Activated CD4-positive, CD25-positive, alpha-beta regulatory T cell (primary cell): Measurements from ENCODE around the gene SYT5.
"Not testable (repeated sequence)": the region's sequence is repeated elsewhere in the genome, so short reads cannot be mapped to it uniquely, and the experiment has no call there.

Experiments
- DNase-seq, 4 experiments: peaks; one replicate each; lab custom pipeline; 2025; lab: John Stamatoyannopoulos, UW

SYT5 gene

GRCh38 chr19:55208880-55209692 lies 29.0 kb upstream of the SYT5 start, which contains the start of gene PTPRH:
PTPRH (minus strand) TSS chr19:55209501; CDS start chr19:55209433, 68 bp downstream.
- peak in 3 of 4 experiments; percentile 25 to 42 (median 38) for DNase-seq

GRCh38 chr19:55206664-55207500 lies 26.8 kb upstream of the SYT5 start:
- DNase-seq = no peak

- DNase-seq = not testable (repeated sequence)
Observed at GRCh38 chr19:55202199-55202598, 22.1 kb upstream of the SYT5 start.

- DNase-seq = no peak
Observed at GRCh38 chr19:55199620-55200204, 19.6 kb upstream of the SYT5 start.

- no peak for DNase-seq
Observed at GRCh38 chr19:55198651-55199050, 18.6 kb upstream of the SYT5 start.

GRCh38 chr19:55197528-55197927 lies 17.4 kb upstream of the SYT5 start:
- no peak for DNase-seq

- DNase-seq = no peak
Observed at GRCh38 chr19:55196803-55197202, 16.7 kb upstream of the SYT5 start.

DNA sequence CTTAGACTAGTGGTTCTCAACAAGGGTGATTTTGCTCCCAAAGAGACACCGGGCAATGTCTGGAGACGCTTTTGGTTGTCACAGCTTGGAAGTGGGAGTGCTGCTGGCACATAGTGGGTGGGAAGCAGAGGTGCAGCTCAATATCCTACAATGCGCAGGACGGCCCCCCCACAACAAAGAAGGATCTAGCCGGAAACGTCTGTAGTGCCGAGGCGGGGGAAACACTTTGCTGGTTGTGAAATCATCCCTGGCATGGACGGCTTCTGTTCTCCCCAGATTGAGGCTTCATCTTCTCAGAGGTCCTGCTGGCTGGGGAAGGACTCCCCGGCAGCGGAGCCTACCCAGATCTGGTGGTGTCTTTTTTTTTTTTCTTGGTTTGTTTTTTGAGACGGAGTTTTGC lies 13.4 kb upstream of the SYT5 start:
- DNase-seq = no peak

DNA sequence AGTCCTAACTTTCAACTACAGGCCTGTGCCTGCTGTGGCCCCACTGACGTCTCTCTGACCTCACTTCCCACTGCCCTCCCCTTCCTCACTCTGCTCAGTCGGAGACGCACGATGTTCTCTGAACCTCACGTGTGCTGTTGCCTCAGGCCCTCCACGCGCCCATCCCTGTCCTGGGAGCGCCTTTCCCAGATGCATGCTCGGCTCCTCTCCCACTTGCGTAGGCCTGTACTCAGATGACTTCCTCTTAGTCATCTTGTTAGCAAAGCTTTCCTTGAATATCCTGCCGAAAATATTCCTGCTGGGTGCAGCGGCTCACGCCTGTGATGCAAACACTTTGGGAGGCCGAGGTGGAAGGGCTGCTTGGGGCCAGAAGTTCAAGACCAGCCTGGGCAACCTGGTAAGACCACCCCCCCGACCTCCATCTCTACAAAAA lies 9.3 kb upstream of the SYT5 start:
- no peak for DNase-seq

GRCh38 chr19:55188625-55189024 lies 8.5 kb upstream of the SYT5 start:
- DNase-seq = no peak

GRCh38 chr19:55186080-55186479 lies 6.0 kb upstream of the SYT5 start:
- DNase-seq = no peak

DNA sequence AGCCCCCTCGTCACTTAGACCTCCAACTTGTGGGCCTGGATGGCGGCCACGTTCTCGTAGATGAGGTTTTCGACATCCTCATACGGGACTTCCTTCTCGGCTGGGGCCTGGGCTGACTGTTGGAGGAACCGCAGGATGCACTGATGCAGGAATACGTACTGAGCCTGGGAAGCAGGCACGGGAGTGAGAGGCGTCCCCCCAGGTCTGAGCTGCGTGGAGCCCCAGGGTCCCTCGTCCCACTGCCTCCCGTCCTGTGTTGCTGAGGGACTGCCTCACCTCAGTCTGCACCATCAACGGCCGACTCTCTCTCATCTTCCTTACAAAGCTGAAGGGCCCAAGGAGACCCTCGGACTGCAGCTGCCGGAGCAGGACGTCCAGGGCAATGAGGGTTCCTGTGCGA lies 1.7 kb upstream of the SYT5 start:
- no peak for DNase-seq

DNA sequence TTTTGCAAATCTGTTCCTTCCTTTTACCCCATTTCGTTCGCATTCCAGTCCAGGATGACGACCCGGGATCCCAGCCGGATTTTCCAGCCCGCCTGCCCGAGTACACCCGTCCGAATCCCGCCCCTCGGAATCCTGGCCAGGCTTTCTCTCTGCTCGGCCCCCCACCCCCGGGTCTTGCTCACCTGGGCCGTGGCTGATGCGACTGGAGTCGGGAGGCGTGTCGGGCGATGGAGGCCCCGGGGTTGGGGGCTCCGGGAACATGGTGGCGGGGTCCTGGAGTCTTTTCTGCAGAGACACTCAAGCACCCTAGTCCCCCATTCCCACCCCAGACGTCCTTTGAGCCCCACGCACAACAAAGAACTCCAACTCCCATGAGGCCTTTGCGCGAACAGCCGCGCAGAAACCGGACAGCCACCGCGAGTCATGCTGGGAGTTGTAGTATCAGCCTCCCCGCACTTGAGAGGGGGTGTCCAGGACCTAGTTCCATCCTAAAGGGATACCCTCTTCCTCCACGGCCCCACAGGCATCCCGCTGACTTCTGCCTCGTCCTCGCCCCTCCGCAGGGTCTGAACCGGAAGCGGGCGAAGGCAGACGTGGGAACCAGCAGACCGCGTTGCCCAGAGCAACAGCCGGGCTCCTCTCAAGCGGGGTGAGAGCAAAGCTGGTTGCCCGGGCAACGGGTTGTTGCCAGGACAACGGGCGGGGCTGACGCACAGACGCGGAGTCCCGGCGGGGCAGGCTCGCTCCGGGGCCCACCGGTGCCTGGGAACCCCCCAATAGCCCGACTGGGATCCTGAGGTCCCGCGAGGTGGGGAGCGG lies 1.1 kb downstream of the SYT5 start:
- peak; percentile 73 to 85 (median 78) for DNase-seq

DNA sequence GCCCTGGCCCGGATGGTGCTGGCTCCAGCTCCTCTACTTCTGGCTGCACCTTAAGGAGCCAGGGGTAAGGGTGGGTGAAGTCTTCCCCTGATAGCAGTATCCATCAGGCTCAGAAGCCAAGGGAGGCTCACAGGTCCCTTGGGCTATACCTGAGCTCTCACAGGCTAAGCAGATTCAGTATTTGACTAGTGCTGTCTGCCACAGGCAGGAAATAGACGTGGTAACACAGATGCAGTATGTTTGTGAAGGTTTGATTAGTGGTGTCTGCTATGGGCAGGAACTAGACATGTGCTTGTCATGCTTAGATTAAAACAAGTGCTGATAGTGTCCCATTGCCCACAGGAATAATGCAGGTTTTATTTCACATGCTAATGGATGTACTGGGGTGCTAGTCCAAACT lies 4.0 kb downstream of the SYT5 start:
- no peak for DNase-seq

DNA sequence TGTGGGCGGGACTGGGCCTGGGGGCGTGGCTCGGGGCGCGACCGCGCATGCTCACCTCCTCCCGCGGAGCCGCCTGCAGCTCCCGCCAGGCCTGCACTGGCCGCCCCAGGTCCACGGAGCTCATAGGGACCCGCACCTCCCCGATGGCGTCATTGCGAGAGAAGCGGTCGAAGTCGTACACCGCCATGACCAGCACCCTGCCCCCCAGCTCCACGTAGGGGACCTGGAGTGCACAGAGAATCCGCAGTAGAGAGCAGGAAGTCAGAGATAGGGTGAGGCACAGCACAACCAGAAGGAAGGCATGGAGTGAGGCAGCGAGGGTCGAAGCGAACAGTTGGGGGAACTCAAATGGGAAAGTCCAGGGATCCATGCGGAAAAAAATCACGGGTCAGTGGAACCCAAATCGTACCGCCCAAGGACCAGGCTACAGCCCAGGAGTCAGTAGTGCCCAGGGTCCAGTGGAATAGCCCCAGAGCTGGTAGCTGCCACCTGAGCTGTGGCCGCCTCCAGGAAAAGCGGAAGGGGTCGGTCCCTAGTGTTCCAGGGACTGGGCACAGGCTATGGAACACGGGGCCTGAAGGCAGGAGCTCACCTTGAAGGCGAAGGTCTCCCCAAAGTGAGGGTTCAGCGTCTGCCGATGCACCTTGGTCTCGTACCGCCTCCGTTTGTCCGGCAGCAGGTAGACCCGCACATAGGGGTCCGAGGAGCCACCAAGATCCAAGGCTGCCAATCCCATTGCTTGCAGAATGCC lies 4.8 kb downstream of the SYT5 start:
- no peak for DNase-seq

GRCh38 chr19:55174425-55175116 lies 5.5 kb downstream of the SYT5 start:
- no peak for DNase-seq

GRCh38 chr19:55173714-55174409 lies 6.2 kb downstream of the SYT5 start:
- no peak for DNase-seq

- no peak for DNase-seq
Observed at GRCh38 chr19:55173186-55173713, 6.8 kb downstream of the SYT5 start.

GRCh38 chr19:55172741-55173140 lies 7.3 kb downstream of the SYT5 start:
- no peak for DNase-seq
